ENCODE data around the gene PRM1.

The PRM1 gene

DNA sequence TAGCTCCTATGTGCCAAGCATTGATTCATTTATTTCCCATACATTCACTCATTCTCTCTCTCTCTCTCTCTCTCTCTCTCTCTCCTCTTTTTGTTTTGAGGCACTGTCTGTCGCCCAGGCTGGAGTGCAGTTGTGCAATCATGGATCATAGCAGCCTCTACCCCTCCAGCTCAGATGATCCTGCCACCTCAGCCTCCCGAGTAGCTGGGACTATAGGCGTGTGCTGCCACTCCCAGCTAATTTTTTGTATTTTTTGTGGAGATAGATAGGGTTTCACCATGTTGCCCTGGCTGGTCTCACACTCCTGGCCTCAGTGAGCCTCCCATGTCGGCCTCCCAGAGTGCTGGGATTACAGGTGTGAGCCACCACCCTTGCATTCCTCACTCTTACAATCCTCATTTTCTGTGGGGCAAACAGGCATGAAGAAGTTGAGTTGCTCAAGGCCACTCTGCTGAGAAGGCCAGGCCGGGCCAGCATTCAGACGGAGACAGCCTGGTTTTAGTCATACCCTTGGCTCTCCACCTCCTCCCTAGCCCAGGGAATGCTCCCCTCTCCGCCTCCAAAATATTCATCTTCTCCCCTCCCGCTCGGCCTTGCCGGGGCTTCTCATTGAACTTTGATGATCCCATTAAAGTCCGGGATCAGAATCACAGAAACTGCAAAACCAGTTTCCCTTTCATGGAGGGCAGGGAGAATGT lies 4.1 kb downstream of the PRM1 start:
- no peak overlapping the region for H3K4me3 ChIP-seq (ENCODE audit: low read length in 2 of 2)
- H3K36me3 ChIP-seq (ENCODE audit: control insufficient read depth in 2 of 2, insufficient read depth in 2 of 2, low read length in 2 of 2): no peaks in the 10 kb centered on the region
- no peaks in the 10 kb centered on the region for H3K27me3 ChIP-seq (ENCODE audit: control insufficient read depth in 1 of 2, insufficient read depth in 2 of 2, low read length in 2 of 2)
- H3K4me1 ChIP-seq (ENCODE audit: control insufficient read depth, insufficient read depth, low read length): no peaks in the 10 kb centered on the region
- no peak overlapping the region for H3K27ac ChIP-seq (ENCODE audit: low read length)
- H3K9me3 ChIP-seq (ENCODE audit: control insufficient read depth in 2 of 2, low read length in 2 of 2): no peaks in the 10 kb centered on the region
- no peak overlapping the region for H3K9ac ChIP-seq (ENCODE audit: low read length in 2 of 2)

DNA sequence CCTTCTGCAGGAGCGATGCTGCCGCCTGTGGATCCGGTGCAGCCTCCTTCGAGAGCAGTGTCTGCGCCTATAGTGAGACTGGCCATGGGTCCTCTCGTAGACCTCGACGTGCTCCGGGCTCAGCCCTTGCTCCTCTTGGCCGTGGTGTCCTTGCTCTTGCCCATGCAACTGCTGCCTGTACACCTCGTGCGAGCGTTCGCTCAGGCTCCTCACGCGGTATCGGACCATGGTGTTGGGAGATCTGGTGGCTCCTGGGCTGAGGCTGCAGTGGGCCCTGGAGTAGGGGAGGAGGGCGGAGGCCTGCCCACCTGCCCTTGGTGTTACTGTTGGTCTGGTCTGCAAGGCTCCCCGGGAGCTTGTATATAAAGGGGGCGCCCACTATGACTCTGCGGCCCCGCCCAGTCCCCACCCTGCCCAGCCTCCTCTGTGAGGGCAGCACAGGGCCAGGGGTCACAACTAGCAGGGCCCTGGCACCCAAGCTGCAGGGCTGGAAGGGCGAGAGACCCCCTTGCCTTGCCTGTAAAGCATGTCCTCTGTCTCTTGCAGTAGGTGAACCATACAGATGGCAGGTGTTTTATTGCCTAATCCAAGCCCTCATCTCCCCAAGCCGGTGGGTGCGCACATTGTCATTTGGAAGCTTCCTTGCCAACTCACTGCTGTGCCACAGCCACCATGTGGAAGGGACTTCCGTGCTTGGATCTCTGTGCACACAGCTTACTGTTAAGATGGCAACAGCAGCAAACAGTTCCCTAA lies 4.8 kb downstream of the PRM1 start, which contains the start of gene PRM2:
TSS of gene PRM2 (minus strand) at position 338 of the 753 bp plus-strand sequence. CDS start at position 228, 110 bp downstream.
- Histone ChIP-seq H3K4me1 (ENCODE audit: control insufficient read depth, insufficient read depth, low read length) (no peaks in the 10 kb centered on the region), H3K27ac (ENCODE audit: low read length) (no peak within 1 kb of the TSS), H3K27me3 (ENCODE audit: control insufficient read depth in 1 of 2, insufficient read depth in 2 of 2, low read length in 2 of 2) (no peaks in the 10 kb centered on the region), H3K36me3 (ENCODE audit: control insufficient read depth in 2 of 2, insufficient read depth in 2 of 2, low read length in 2 of 2) (no peaks in the 10 kb centered on the region), H3K9me3 (ENCODE audit: control insufficient read depth in 2 of 2, low read length in 2 of 2) (no peaks in the 10 kb centered on the region), H3K4me3 (ENCODE audit: low read length in 2 of 2) (no peak within 1 kb of the TSS), H3K9ac (ENCODE audit: low read length in 2 of 2) (no peak within 1 kb of the TSS)

DNA sequence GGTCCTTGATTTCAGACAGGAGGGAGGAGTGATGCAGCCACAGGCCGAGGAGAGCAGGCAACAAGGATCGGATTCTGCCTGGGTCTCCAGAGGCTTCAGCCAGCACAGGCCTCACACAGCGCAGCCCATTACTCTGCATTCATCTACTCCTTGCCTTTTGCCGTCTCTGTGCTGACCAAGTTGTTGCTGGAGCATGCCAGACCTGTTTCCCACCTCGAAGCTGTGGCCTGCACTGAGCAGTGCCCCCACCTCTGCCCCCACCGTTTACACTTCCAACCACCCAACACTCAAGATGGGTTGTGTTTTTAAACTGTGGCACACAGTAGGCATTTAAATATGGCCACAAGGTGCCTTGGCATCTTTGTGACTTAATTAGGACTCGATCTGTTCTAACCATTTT lies 6.2 kb downstream of the PRM1 start:
- no peak overlapping the region for H3K27ac ChIP-seq (ENCODE audit: low read length)
- no peak overlapping the region for H3K4me3 ChIP-seq (ENCODE audit: low read length in 2 of 2)
- H3K9ac ChIP-seq (ENCODE audit: low read length in 2 of 2): no peak overlapping the region
- no peaks in the 10 kb centered on the region for H3K4me1 ChIP-seq (ENCODE audit: control insufficient read depth, insufficient read depth, low read length)
- H3K9me3 ChIP-seq (ENCODE audit: control insufficient read depth in 2 of 2, low read length in 2 of 2): no peaks in the 10 kb centered on the region
- H3K36me3 ChIP-seq (ENCODE audit: control insufficient read depth in 2 of 2, insufficient read depth in 2 of 2, low read length in 2 of 2): no peaks in the 10 kb centered on the region
- H3K27me3 ChIP-seq (ENCODE audit: control insufficient read depth in 1 of 2, insufficient read depth in 2 of 2, low read length in 2 of 2): no peaks in the 10 kb centered on the region

DNA sequence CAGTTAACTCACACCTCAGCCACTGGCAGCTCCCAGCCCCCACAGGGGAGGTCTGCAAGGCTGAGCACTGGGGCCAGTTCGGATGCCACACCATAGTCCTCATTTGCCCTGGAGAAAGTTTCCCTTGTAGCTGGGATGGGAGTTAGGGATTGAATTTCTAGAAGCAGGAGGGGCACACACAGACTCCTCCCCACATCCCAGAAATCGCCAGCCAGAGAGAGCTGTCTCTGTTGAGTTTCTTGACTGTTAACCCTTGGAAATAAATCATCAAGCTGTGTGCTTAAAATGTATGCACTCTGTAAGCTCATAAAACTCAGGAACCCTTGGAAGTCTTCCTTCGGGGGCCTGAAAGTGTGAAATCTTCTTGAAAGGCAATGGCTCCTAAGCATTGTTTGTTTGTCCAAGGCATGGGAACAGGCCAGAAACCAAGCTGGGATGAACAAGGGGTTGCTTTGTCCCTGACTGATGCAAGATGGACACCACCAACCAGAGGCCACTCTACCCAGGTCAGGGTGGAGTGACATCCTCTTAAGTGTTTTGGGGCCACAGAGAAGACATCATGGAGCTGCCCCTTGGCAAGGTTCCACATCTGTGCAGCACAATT lies 7.3 kb downstream of the PRM1 start:
- no peaks in the 10 kb centered on the region for H3K9me3 ChIP-seq (ENCODE audit: control insufficient read depth in 2 of 2, low read length in 2 of 2)
- no peaks in the 10 kb centered on the region for H3K36me3 ChIP-seq (ENCODE audit: control insufficient read depth in 2 of 2, insufficient read depth in 2 of 2, low read length in 2 of 2)
- no peak overlapping the region for H3K9ac ChIP-seq (ENCODE audit: low read length in 2 of 2)
- H3K4me3 ChIP-seq (ENCODE audit: low read length in 2 of 2): no peak overlapping the region
- no peak overlapping the region for H3K27ac ChIP-seq (ENCODE audit: low read length)
- no peaks in the 10 kb centered on the region for H3K4me1 ChIP-seq (ENCODE audit: control insufficient read depth, insufficient read depth, low read length)
- H3K27me3 ChIP-seq (ENCODE audit: control insufficient read depth in 1 of 2, insufficient read depth in 2 of 2, low read length in 2 of 2): no peaks in the 10 kb centered on the region

DNA sequence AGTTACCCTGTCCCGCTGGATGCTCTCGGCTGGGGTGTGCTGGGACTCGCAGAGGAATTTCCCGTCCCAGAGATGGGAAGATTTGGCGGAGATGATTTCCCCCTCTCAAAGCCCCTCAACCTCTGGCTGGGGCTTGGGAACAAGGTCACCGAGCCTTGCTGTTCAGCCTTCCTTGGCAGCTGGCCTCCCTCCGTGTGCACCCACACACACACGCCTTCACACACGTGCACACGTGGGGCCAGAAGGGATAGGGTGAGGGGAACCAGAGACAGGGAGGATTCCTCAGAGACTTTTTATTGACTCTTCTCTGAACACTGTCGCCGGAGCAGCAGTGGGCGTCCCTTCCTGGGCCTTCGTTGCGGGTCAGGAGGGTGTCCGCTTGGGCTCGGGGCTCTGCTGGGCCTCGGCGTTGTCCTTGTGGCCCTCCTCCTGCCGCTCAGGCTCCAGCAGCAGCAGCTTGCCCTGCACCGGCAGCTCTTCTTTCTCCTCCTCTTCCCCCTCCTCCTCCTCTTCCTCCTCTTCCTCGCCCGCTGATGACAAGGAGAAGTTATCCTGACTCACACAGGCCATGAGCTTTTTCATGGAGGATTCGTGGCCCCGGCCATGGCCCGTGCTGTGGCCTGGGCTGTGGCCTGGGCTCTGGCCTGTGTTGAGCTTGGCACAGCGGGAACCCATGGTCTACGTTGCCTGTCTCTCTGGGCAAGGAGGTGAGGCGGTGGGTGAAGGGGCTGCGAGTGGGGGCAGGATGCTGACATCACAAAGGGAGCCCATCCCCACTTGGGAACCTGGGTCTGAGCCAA lies 8.0 kb downstream of the PRM1 start, which contains the start of gene PRM3:
TSS of gene PRM3 (minus strand) at position 709 of the 800 bp plus-strand sequence. CDS start at position 675, 34 bp downstream.
- H3K9ac ChIP-seq (ENCODE audit: low read length in 2 of 2): no peak within 1 kb of the TSS
- H3K27ac ChIP-seq (ENCODE audit: low read length): no peak within 1 kb of the TSS
- no peaks in the 10 kb centered on the region for H3K4me1 ChIP-seq (ENCODE audit: control insufficient read depth, insufficient read depth, low read length)
- no peaks in the 10 kb centered on the region for H3K36me3 ChIP-seq (ENCODE audit: control insufficient read depth in 2 of 2, insufficient read depth in 2 of 2, low read length in 2 of 2)
- H3K4me3 ChIP-seq (ENCODE audit: low read length in 2 of 2): no peak within 1 kb of the TSS
- H3K27me3 ChIP-seq (ENCODE audit: control insufficient read depth in 1 of 2, insufficient read depth in 2 of 2, low read length in 2 of 2): no peaks in the 10 kb centered on the region
- H3K9me3 ChIP-seq (ENCODE audit: control insufficient read depth in 2 of 2, low read length in 2 of 2): no peaks in the 10 kb centered on the region

DNA sequence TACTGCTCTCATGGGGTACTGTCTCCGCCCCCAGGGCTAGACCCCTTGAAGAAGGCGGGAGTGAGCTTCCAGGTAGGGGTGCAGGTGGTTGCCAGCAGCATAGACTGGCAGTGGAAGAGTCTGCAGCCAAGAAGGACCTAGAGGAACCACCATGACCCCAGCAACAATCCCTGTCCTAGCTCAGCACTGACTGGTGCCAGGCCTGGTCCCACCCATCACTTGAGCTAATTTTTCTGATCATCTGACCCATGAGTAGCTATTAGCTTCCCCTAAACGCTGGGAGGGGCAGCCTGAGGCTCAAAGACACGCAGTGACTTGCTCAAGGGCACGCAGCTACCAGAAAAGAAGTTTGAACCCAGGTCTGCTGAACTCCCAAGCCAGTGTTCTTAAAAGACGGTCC lies 8.6 kb downstream of the PRM1 start:
- no peaks in the 10 kb centered on the region for H3K27me3 ChIP-seq (ENCODE audit: control insufficient read depth in 1 of 2, insufficient read depth in 2 of 2, low read length in 2 of 2)
- H3K4me3 ChIP-seq (ENCODE audit: low read length in 2 of 2): no peak overlapping the region
- no peaks in the 10 kb centered on the region for H3K36me3 ChIP-seq (ENCODE audit: control insufficient read depth in 2 of 2, insufficient read depth in 2 of 2, low read length in 2 of 2)
- no peak overlapping the region for H3K27ac ChIP-seq (ENCODE audit: low read length)
- no peak overlapping the region for H3K9ac ChIP-seq (ENCODE audit: low read length in 2 of 2)
- no peaks in the 10 kb centered on the region for H3K4me1 ChIP-seq (ENCODE audit: control insufficient read depth, insufficient read depth, low read length)
- H3K9me3 ChIP-seq (ENCODE audit: control insufficient read depth in 2 of 2, low read length in 2 of 2): no peaks in the 10 kb centered on the region

DNA sequence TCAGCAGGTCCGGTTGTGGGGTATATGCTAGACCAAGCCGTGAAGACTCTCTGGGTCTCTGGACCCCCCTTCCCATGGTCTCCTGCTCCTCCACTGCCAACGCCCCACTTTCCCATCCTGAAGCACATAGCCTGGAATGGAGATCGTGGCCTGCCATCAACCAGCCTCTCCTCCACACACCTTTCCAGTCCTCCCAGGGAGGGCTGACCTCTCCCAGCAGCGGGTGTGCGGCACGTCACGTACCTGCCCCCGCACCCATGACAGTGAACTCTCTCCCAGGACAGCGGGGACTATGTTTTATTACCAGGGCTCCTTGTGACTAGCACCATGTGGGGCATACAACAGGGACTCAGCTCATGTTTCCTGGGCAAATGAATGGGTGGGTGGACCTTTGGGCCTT lies 9.5 kb downstream of the PRM1 start:
- Histone ChIP-seq H3K9ac (ENCODE audit: low read length in 2 of 2) (no peak overlapping the region), H3K4me3 (ENCODE audit: low read length in 2 of 2) (no peak overlapping the region), H3K27ac (ENCODE audit: low read length) (no peak overlapping the region), H3K4me1 (ENCODE audit: control insufficient read depth, insufficient read depth, low read length) (no peaks in the 10 kb centered on the region), H3K9me3 (ENCODE audit: control insufficient read depth in 2 of 2, low read length in 2 of 2) (no peaks in the 10 kb centered on the region), H3K27me3 (ENCODE audit: control insufficient read depth in 1 of 2, insufficient read depth in 2 of 2, low read length in 2 of 2) (no peaks in the 10 kb centered on the region), H3K36me3 (ENCODE audit: control insufficient read depth in 2 of 2, insufficient read depth in 2 of 2, low read length in 2 of 2) (no peaks in the 10 kb centered on the region)

DNA sequence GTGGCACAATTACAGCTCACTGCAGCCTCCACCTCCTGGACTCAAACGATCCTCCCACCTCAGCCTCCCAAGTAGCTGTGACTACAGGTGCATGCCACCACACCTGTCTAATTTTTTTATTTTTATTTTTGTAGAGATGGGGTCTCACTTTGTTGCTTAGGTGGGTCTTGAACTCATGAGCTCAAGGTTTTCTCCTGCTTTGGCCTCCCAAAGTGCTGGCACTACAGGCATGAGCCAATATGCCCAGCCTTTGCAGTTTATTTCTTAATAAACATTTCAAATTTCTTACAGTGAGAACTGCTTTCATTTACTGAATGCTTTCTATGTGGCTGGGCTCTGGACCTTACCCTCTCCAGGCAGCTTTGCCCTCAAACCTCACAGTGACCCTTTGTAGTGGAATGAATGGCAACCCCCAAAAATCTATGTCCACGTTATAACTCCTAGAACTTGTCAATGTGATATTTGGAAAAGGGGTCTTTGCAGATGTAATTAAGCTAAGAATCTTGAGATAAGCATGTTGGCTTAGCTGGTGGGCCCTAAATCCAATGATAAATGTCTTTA lies 10.4 kb downstream of the PRM1 start:
- H3K27ac ChIP-seq (ENCODE audit: low read length): no peak overlapping the region
- no peak overlapping the region for H3K4me3 ChIP-seq (ENCODE audit: low read length in 2 of 2)
- no peaks in the 10 kb centered on the region for H3K27me3 ChIP-seq (ENCODE audit: control insufficient read depth in 1 of 2, insufficient read depth in 2 of 2, low read length in 2 of 2)
- no peaks in the 10 kb centered on the region for H3K4me1 ChIP-seq (ENCODE audit: control insufficient read depth, insufficient read depth, low read length)
- H3K36me3 ChIP-seq (ENCODE audit: control insufficient read depth in 2 of 2, insufficient read depth in 2 of 2, low read length in 2 of 2): no peaks in the 10 kb centered on the region
- no peaks in the 10 kb centered on the region for H3K9me3 ChIP-seq (ENCODE audit: control insufficient read depth in 2 of 2, low read length in 2 of 2)
- no peak overlapping the region for H3K9ac ChIP-seq (ENCODE audit: low read length in 2 of 2)

DNA sequence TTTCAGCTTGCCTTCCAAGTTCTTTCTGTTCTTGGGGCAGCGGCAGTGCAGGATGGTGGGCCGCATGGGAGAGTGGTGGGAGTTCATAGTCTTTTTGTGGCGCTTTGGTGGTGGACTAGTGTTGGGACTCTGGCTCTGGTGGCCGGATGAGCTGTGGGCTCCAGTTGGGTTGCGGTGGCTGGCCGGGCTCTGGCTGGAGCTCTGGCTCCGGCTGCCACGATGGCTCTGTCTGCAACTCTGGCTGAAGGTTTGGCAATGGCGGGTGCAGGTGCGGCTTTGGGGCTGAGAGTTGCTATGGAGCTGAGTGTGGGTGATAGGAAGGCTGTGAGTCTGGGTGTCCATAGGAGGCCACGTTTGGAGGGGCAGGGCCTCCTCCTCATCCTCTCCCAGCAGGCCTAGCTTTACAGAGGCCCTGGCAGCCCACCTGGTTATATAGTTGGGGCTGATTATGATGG lies 12.2 kb downstream of the PRM1 start, which contains the start of gene TNP2:
TSS of gene TNP2 (minus strand) at position 405 of the 455 bp plus-strand sequence. CDS start at position 342, 63 bp downstream.
- Histone ChIP-seq H3K27ac (ENCODE audit: low read length) (no peak within 1 kb of the TSS), H3K36me3 (ENCODE audit: control insufficient read depth in 2 of 2, insufficient read depth in 2 of 2, low read length in 2 of 2) (no peaks in the 10 kb centered on the region), H3K27me3 (ENCODE audit: control insufficient read depth in 1 of 2, insufficient read depth in 2 of 2, low read length in 2 of 2) (no peaks in the 10 kb centered on the region), H3K4me1 (ENCODE audit: control insufficient read depth, insufficient read depth, low read length) (no peaks in the 10 kb centered on the region), H3K9me3 (ENCODE audit: control insufficient read depth in 2 of 2, low read length in 2 of 2) (no peaks in the 10 kb centered on the region), H3K9ac (ENCODE audit: low read length in 2 of 2) (no peak within 1 kb of the TSS), H3K4me3 (ENCODE audit: low read length in 2 of 2) (no peak within 1 kb of the TSS)

DNA sequence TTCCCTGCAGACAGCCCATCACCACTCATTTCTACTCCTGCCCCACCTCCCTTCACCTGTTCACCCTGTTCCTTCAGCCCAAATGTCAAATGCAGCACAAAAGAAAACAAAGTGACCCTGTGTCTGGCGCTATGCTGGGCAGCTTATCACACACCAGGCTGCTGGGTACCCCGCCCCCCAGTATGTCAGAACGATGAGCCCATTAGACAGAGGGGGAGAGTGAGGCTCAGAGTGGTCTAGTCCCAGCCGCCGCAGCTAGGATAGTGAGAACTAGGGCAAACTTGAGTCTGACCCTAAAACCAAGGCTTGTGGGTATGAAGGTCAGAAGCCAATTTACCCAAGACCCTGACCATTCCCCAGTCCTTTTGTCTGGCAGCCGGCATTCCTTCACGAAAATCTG lies 16.0 kb downstream of the PRM1 start:
- H3K4me1 ChIP-seq (ENCODE audit: control insufficient read depth, insufficient read depth, low read length): no peaks in the 10 kb centered on the region
- H3K9ac ChIP-seq (ENCODE audit: low read length in 2 of 2): no peak overlapping the region
- H3K27me3 ChIP-seq (ENCODE audit: control insufficient read depth in 1 of 2, insufficient read depth in 2 of 2, low read length in 2 of 2): no peaks in the 10 kb centered on the region
- H3K36me3 ChIP-seq (ENCODE audit: control insufficient read depth in 2 of 2, insufficient read depth in 2 of 2, low read length in 2 of 2): no peaks in the 10 kb centered on the region
- no peak overlapping the region for H3K4me3 ChIP-seq (ENCODE audit: low read length in 2 of 2)
- no peaks in the 10 kb centered on the region for H3K9me3 ChIP-seq (ENCODE audit: control insufficient read depth in 2 of 2, low read length in 2 of 2)
- no peak overlapping the region for H3K27ac ChIP-seq (ENCODE audit: low read length)

Measured in stomach smooth muscle (tissue), 2 donors.